ENCODE data around the gene BPI. TPM values are rescaled to one million over a fixed set of nuclear protein-coding genes. Genes with fewer than 3 reads are reported as not detected.
"Not testable (repeated sequence)": the region's sequence is repeated elsewhere in the genome, so short reads cannot be mapped to it uniquely, and the experiment has no call there.

Gene BPI
- total and polyA plus RNA-seq, 5 experiments from 2014 or later: not detected

GRCh38 chr20:38311091-38311490 lies 7.1 kb downstream of the BPI start:
- H3K4me3 Mint-ChIP-seq: no peak overlapping the region
- no peaks in the 10 kb centered on the region for H3K4me1 Mint-ChIP-seq
- DNase-seq: no peak
- POLR2A ChIA-PET: no interaction called here
- H3K36me3 Mint-ChIP-seq: no peaks in the 10 kb centered on the region
- peaks cover 0 to 7% (median 0%) of the 10 kb centered on the region in 9 donors for H3K9me3 Mint-ChIP-seq
- H3K27me3 Mint-ChIP-seq: peaks cover 16 to 42% (median 22%) of the 10 kb centered on the region in 5 donors
- no peak for ATAC-seq
- no peak overlapping the region for H3K27ac Mint-ChIP-seq

DNA sequence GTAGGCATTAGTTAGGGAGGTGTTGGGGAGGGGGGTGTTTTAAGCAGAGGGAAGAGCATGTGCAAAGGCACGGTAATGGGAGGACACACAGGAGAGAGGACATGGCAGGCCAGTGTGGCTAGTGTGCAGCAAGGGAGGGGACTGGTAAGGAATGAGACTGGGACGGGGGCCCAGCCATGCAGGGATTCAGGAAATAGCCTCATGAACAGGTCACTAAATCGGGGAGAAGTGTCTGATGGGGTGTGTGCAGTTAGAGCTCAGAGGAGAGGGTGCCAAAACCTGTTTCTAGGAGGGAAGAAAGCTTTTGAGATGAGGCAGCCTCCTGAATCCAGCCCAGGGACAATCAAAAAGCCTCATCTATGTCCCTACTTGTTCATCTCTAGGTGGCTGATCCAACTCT lies 7.5 kb downstream of the BPI start:
- H3K4me1 Mint-ChIP-seq: no peaks in the 10 kb centered on the region
- H3K27me3 Mint-ChIP-seq: peaks cover 12 to 38% (median 21%) of the 10 kb centered on the region in 5 donors
- no peak overlapping the region for H3K4me3 Mint-ChIP-seq
- H3K9me3 Mint-ChIP-seq: peaks cover 0 to 7% (median 0%) of the 10 kb centered on the region in 9 donors
- ATAC-seq (no peak), DNase-seq (no peak)
- H3K36me3 Mint-ChIP-seq: no peaks in the 10 kb centered on the region
- POLR2A ChIA-PET: no interaction called here
- no peak overlapping the region for H3K27ac Mint-ChIP-seq

DNA sequence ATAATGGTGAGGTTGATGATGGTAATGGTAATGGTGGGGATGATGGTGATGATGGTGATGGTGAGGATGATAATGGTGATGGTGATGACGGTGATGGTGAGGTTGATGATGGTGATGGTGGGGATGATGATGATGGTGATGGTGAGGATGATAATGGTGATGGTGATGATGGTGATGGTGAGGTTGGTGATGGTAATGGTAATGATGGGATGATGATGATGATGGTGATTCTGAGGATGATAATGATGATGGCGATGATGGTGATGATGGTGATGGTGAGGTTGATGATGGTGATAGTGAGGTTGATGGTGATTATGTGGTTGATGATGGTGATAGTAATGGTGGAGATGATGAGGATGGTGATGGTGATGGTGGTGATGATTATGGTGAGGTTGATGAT lies 9.7 kb downstream of the BPI start:
- H3K4me3 Mint-ChIP-seq: no peak overlapping the region

DNA sequence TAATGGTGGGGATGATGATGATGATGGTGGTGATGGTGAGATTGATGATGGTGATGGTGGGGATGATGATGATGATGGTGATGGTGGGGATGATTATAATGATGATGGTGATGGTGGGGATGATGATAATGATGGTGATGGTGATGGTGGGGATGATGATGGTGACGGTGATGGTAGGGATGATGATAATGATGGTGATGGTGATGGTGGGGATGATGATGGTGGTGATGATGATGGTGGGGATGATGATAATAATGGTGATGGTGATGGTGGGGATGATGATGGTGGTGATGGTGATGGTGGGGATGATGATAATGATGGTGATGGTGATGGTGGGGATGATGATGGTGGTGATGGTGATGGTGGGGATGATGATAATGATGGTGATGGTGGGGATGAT lies 10.4 kb downstream of the BPI start:
- POLR2A ChIA-PET, H3K9me3 Mint-ChIP-seq, DNase-seq, H3K36me3 Mint-ChIP-seq, H3K4me3 Mint-ChIP-seq, ATAC-seq, H3K4me1 Mint-ChIP-seq, H3K27ac Mint-ChIP-seq: not testable (repeated sequence)
- peaks cover 15 to 46% (median 26%) of the 10 kb centered on the region in 5 donors for H3K27me3 Mint-ChIP-seq

More for the DNA sequence above, 9.7 kb downstream of the BPI start:
- H3K27ac Mint-ChIP-seq: no peak overlapping the region
- ATAC-seq: no peak
- H3K27me3 Mint-ChIP-seq: peaks cover 15 to 42% (median 28%) of the 10 kb centered on the region in 5 donors
- H3K9me3 Mint-ChIP-seq: peaks cover 0 to 7% (median 0%) of the 10 kb centered on the region in 9 donors
- DNase-seq: no peak
- no peaks in the 10 kb centered on the region for H3K4me1 Mint-ChIP-seq
- POLR2A ChIA-PET: no interaction called here
- H3K36me3 Mint-ChIP-seq: no peaks in the 10 kb centered on the region

DNA sequence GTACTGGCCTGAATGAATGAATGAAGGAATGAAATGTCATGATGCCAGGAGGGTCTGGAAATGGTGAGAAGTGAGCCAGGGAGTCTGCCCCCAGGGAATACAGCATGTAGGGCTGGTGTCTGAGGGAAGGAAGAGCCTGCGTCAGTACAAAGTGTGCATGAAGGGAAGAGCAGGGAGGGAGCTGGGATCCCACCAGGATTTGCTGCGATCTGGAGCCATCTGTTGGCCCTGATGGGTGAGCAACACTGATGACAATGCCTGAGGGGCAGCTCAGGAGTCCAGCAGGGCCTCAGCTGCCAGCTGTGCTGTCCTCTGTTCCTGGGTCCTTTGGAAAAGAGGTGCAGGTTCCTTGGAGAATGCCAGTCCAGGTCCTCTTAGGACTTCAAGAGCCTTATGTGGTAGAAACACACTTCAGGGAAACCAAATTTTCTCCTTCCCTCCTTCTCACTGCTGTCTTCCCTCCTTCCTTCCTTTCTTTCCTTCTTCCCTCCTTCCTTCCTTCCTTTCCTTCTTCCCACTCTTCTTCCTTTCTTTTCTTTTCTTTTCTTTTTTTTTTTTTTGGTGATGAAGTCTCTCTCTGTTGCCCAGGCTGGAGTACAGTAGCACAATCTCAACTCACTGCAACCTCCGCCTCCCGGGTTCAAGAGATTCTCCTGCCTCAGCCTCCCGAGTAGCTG lies 11.5 kb downstream of the BPI start:
- H3K27me3 Mint-ChIP-seq: peaks cover 18 to 49% (median 30%) of the 10 kb centered on the region in 5 donors
- peaks cover 0 to 5% (median 0%) of the 10 kb centered on the region in 9 donors for H3K9me3 Mint-ChIP-seq
- no peak for ATAC-seq
- no peaks in the 10 kb centered on the region for H3K36me3 Mint-ChIP-seq
- POLR2A ChIA-PET: no interaction called here
- H3K27ac Mint-ChIP-seq: no peak overlapping the region
- DNase-seq: no peak
- H3K4me1 Mint-ChIP-seq: no peaks in the 10 kb centered on the region
- no peak overlapping the region for H3K4me3 Mint-ChIP-seq

DNA sequence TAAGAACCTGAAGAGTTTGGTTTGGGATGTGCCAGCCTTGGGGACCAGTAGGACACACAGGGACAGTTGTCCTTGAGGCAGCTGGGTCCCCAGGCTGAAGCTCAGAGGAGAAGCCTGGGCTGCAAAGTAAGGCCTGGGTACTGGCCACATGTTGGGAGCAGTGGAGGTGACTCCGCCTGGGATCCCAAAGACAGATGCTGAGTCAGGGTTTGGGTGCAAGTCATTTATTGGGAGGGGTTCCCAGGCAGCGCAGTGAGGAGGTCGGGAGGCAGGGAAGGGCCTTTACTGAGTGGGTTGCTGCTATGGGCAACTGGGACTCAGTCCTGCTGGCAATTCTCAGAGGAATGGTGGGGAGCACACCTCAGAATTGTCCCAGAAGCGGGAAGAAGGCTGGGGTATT lies 12.4 kb downstream of the BPI start:
- H3K27ac Mint-ChIP-seq: no peak overlapping the region
- H3K4me3 Mint-ChIP-seq: no peak overlapping the region
- H3K27me3 Mint-ChIP-seq: peaks cover 15 to 47% (median 24%) of the 10 kb centered on the region in 5 donors
- no peaks in the 10 kb centered on the region for H3K36me3 Mint-ChIP-seq
- DNase-seq: no peak
- no peaks in the 10 kb centered on the region for H3K4me1 Mint-ChIP-seq
- POLR2A ChIA-PET: no interaction called here
- ATAC-seq: no peak
- peaks cover 0 to 5% (median 0%) of the 10 kb centered on the region in 9 donors for H3K9me3 Mint-ChIP-seq

DNA sequence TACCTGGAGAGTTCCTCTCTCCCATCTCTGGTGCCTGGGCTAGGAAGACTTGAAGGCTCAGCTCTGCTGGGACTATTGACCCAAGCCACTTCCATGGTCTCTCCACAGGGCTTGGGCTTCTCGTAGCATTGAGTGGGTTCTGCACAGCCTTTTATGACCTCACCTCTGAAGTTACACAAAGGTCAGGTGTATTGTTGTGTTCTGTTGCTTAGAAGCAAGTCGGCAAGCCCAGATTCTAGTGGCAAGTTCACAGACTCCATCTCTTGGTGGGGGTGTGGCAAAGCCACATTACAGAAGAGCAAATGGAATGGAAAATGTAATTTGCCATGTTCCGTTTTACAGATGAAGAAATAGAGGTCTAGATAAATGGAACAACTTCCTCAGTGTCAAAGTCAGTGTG lies 13.5 kb downstream of the BPI start:
- no peaks in the 10 kb centered on the region for H3K4me1 Mint-ChIP-seq
- H3K27me3 Mint-ChIP-seq: peaks cover 16 to 49% (median 27%) of the 10 kb centered on the region in 5 donors
- H3K27ac Mint-ChIP-seq: no peak overlapping the region
- no peak overlapping the region for H3K4me3 Mint-ChIP-seq
- DNase-seq (no peak), ATAC-seq (no peak)
- no peaks in the 10 kb centered on the region for H3K36me3 Mint-ChIP-seq
- POLR2A ChIA-PET: no interaction called here
- peaks cover 0 to 4% (median 0%) of the 10 kb centered on the region in 9 donors for H3K9me3 Mint-ChIP-seq

DNA sequence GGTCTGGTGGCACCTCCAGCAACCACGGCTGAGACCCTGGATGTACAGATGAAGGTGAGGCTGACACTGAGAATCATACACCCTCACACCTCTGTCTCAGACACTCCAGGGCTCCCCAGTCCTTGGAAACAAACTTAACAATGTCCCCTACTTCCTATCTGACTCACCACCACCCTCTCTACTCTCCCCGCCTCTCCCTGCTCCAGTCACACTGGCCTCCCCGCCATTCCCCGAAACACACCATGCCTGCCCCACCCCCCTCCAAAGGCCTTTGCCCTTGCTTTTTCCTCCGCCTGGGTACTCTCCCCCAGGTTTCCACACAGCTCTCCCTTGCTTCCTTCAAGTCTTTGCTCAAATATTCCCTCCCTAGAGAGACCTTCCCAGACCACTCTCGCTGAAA lies 16.3 kb downstream of the BPI start:
- Mint-ChIP-seq H3K4me1 (no peaks in the 10 kb centered on the region), H3K36me3 (no peaks in the 10 kb centered on the region), H3K4me3 (no peak overlapping the region), H3K9me3 (no peaks in the 10 kb centered on the region), H3K27me3 (peaks cover 16 to 51% (median 27%) of the 10 kb centered on the region in 5 donors), H3K27ac (no peak overlapping the region)
- no peak for DNase-seq
- no peak for ATAC-seq
- POLR2A ChIA-PET: no interaction called here

DNA sequence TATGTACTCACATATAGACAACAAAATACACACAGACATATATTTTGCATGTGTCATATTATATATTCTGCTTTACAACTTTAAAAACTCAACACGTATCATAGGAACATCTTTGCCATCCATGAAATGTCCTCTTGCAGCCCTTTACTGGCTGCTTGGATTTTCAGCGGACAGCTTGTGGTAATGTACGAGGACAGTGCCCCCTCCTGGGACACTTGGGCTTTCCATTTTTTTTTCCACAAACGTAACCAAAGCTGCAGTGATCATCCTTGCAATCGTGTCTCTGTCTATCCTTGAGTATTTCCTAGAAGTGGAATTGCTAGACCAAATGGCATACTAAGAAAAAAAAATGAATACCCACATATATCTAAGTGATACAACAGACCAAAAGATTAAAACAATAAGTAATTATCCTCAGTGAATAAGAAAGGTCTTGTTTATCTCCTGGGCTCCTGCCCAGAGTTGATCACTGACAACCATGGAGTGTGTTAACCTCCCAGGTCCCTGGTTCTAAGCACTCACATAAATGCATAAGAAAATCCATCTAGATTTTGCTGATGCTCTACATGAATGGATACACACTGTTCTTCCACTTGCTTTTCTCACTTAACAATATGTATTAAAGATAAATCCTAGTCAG lies 18.1 kb downstream of the BPI start:
- POLR2A ChIA-PET: no interaction called here
- no peaks in the 10 kb centered on the region for H3K36me3 Mint-ChIP-seq
- DNase-seq: no peak
- no peak for ATAC-seq
- H3K4me1 Mint-ChIP-seq: no peaks in the 10 kb centered on the region
- no peak overlapping the region for H3K4me3 Mint-ChIP-seq
- peaks cover 20 to 46% (median 23%) of the 10 kb centered on the region in 5 donors for H3K27me3 Mint-ChIP-seq
- H3K9me3 Mint-ChIP-seq: peaks cover 0 to 4% (median 0%) of the 10 kb centered on the region in 9 donors
- no peak overlapping the region for H3K27ac Mint-ChIP-seq

DNA sequence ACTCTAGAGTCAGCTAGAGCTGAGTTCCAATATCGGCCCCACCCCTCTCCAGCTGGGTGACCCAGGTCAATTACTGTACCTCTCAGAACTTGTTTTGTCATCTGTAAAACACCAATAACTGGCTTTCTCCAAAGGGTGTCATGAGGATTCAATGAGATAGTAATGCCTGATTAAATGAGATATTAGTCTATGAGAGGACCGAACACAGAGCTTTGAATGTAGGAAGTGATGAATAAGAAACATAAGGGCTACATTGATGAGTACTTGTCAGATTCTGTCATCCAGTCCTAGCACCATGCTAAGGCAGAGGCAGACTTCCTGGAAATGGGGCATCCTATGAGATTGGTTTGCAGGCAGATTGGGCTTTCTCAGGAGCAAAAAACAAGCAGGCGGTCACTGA lies 20.2 kb downstream of the BPI start:
- Mint-ChIP-seq H3K9me3 (peaks cover 0 to 4% (median 0%) of the 10 kb centered on the region in 9 donors), H3K4me1 (no peaks in the 10 kb centered on the region), H3K27ac (no peak overlapping the region), H3K4me3 (no peak overlapping the region), H3K27me3 (peaks cover 21 to 45% (median 27%) of the 10 kb centered on the region in 5 donors), H3K36me3 (no peaks in the 10 kb centered on the region)
- ATAC-seq: no peak
- no peak for DNase-seq
- POLR2A ChIA-PET: no interaction called here

DNA sequence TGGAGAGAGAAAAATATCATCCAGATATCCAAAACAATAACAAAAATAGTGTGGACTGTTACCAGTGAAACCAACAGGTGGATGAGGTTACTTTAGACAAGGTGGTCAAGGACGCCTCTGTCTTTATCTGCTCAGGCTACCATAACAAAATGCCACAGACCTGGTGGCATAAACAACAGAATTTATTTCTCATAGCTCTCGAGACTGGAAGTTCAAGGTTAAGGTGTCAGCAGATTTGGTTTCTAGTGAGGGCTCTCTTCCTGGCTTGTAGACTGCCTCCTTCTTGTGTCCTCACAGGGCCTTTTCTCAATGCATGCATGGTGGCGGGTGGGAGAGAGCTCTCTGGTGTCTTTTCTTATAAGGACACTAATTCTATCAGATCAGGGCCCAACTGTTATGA lies 21.2 kb downstream of the BPI start:
- no peak for DNase-seq
- POLR2A ChIA-PET: no interaction called here
- no peak for ATAC-seq
- Mint-ChIP-seq H3K36me3 (no peaks in the 10 kb centered on the region), H3K4me1 (no peaks in the 10 kb centered on the region), H3K9me3 (peaks cover 0 to 4% (median 0%) of the 10 kb centered on the region in 9 donors), H3K27ac (no peak overlapping the region), H3K4me3 (no peak overlapping the region), H3K27me3 (peaks cover 21 to 40% (median 24%) of the 10 kb centered on the region in 5 donors)

DNA sequence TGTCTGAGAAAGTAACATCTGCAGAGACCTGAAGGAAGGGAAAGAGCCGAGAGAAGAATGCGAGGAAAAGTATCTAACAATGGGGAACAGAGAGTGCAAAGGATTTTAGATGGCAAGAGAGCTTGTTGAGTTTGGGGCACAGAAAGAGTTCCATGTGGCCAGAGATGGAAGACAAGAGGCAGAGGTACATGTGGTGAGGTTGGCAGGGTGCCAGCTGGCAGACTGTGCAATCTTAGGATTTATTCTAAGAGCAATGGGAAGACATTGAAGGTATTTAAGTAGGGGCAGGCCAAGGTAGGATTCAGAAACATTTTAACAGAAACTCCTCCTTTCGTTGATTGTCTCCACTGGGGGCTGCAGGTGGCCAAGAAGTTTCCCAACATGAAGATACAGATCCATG lies 21.9 kb downstream of the BPI start:
- no peak overlapping the region for H3K4me3 Mint-ChIP-seq
- ATAC-seq (no peak), DNase-seq (no peak)
- no peaks in the 10 kb centered on the region for H3K4me1 Mint-ChIP-seq
- H3K27me3 Mint-ChIP-seq: peaks cover 18 to 38% (median 22%) of the 10 kb centered on the region in 5 donors
- no peak overlapping the region for H3K27ac Mint-ChIP-seq
- H3K36me3 Mint-ChIP-seq: no peaks in the 10 kb centered on the region
- peaks cover 0 to 4% (median 0%) of the 10 kb centered on the region in 9 donors for H3K9me3 Mint-ChIP-seq
- POLR2A ChIA-PET: no interaction called here

DNA sequence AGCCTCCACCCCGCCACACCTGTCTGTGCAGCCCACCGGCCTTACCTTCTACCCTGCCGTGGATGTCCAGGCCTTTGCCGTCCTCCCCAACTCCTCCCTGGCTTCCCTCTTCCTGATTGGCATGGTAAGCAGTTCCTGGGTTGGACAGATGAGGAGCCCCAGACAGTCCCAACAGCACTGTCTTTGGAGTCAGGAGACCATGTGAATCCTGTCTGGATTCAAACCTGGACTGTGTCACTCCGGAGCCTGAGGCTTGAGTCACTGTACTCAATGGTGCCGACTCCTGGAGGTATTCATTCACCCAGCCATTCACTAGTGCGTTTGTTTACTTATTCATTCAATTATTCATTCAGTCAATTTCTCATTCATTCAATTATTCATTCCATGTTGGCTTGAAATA lies 22.4 kb downstream of the BPI start:
- H3K4me3 Mint-ChIP-seq: no peak overlapping the region
- no peaks in the 10 kb centered on the region for H3K36me3 Mint-ChIP-seq
- H3K9me3 Mint-ChIP-seq: peaks cover 0 to 4% (median 0%) of the 10 kb centered on the region in 9 donors
- H3K27ac Mint-ChIP-seq: no peak overlapping the region
- ATAC-seq: no peak
- DNase-seq: no peak
- H3K4me1 Mint-ChIP-seq: no peaks in the 10 kb centered on the region
- POLR2A ChIA-PET: no interaction called here
- peaks cover 18 to 36% (median 21%) of the 10 kb centered on the region in 5 donors for H3K27me3 Mint-ChIP-seq
